H9 (cell line): Measurements from ENCODE around the gene SBK1. TPM values are rescaled to one million over a fixed set of nuclear protein-coding genes. Genes with fewer than 3 reads are reported as not detected.
A peak's percentile ranks its signal among the peaks of the same experiment; 100 is the strongest.

Experiments used
- DNase-seq: peaks from one replicate; pipeline ENCODE4 v3.0.0-alpha.2; 2017
- H2AFZ ChIP-seq: one replicate; pipeline ENCODE4 v1.6.1; 2013; ENCODE audit warnings: mild to moderate bottlenecking, low read length, control low read depth, moderate library complexity
- H2AK5ac ChIP-seq: 2 replicates; pipeline ENCODE4 v1.6.1; 2013; ENCODE audit warnings: low read length, control low read depth, mixed read lengths; ENCODE audit not compliant: insufficient read length
- H2BK120ac ChIP-seq: one replicate; pipeline ENCODE4 v1.6.1; 2013; ENCODE audit warnings: low read depth, mild to moderate bottlenecking, low read length, control low read depth, inconsistent platforms; ENCODE audit not compliant: poor library complexity, severe bottlenecking
- H2BK12ac ChIP-seq: 2 replicates; pipeline ENCODE4 v1.6.1; 2013; ENCODE audit warnings: low read length, control low read depth, mixed read lengths, low read depth; ENCODE audit not compliant: insufficient read length
- H2BK15ac ChIP-seq: 2 replicates; pipeline ENCODE4 v1.6.1; 2013; ENCODE audit warnings: low read depth, low read length, control low read depth
- H2BK20ac ChIP-seq: one replicate; pipeline ENCODE4 v1.6.1; 2013; ENCODE audit warnings: low read depth, mild to moderate bottlenecking, low read length, control low read depth, inconsistent platforms; ENCODE audit not compliant: poor library complexity, severe bottlenecking
- H2BK5ac ChIP-seq: 2 replicates; pipeline ENCODE4 v1.6.1; 2013; ENCODE audit warnings: low read length, control low read depth, mixed read lengths; ENCODE audit not compliant: insufficient read length
- H3K14ac ChIP-seq: 2 replicates; pipeline ENCODE4 v1.6.1; 2013; ENCODE audit warnings: low read length, control low read depth; ENCODE audit not compliant: insufficient read depth
- H3K18ac ChIP-seq: 2 replicates; pipeline ENCODE4 v1.6.1; 2013; ENCODE audit warnings: low read depth, mild to moderate bottlenecking, mixed read lengths, low read length, control low read depth; ENCODE audit not compliant: insufficient read length
- H3K23ac ChIP-seq: 2 replicates; pipeline ENCODE4 v1.6.1; 2013; ENCODE audit warnings: low read length, control low read depth, mixed read lengths, low read depth; ENCODE audit not compliant: insufficient read length
- H3K23me2 ChIP-seq: 2 replicates; pipeline ENCODE4 v1.6.1; 2013; ENCODE audit warnings: low read depth, mild to moderate bottlenecking, mixed read lengths, low read length, control low read depth; ENCODE audit not compliant: insufficient read length, poor library complexity, severe bottlenecking
- H3K27ac ChIP-seq: 2 replicates; pipeline ENCODE4 v1.5.1; 2013; ENCODE audit warnings: low read length, control low read depth, mixed read lengths, low read depth; ENCODE audit not compliant: insufficient read length
- H3K27me3 ChIP-seq: 2 replicates; pipeline ENCODE4 v1.6.1; 2013; ENCODE audit warnings: low read length, control low read depth, inconsistent platforms; ENCODE audit not compliant: insufficient read depth
- H3K4ac ChIP-seq: 2 replicates; pipeline ENCODE4 v1.6.1; 2013; ENCODE audit warnings: low read depth, mild to moderate bottlenecking, control low read depth, inconsistent platforms, low read length, moderate library complexity
- H3K4me1 ChIP-seq: 2 replicates; pipeline ENCODE4 v1.6.1; 2013; ENCODE audit warnings: low read length, control low read depth, inconsistent platforms; ENCODE audit not compliant: insufficient read depth
- H3K4me2 ChIP-seq: 2 replicates; pipeline ENCODE4 v1.6.1; 2013; ENCODE audit warnings: low read length, control low read depth, mixed read lengths; ENCODE audit not compliant: insufficient read length, insufficient read depth
- H3K56ac ChIP-seq: 2 replicates; pipeline ENCODE4 v1.6.1; 2013; ENCODE audit warnings: low read depth, mild to moderate bottlenecking, mixed read lengths, low read length, control low read depth; ENCODE audit not compliant: insufficient read length
- H3K79me1 ChIP-seq: 2 replicates; pipeline ENCODE4 v1.6.1; 2013; ENCODE audit warnings: low read depth, mild to moderate bottlenecking, moderate library complexity, low read length, control low read depth, inconsistent platforms; ENCODE audit not compliant: insufficient read depth, poor library complexity, severe bottlenecking
- H3K79me2 ChIP-seq: 2 replicates; pipeline ENCODE4 v1.6.1; 2013; ENCODE audit warnings: low read length, control low read depth, inconsistent platforms; ENCODE audit not compliant: insufficient read depth
- H3K9ac ChIP-seq: 2 replicates; pipeline ENCODE4 v1.6.1; 2013; ENCODE audit warnings: low read length, control low read depth, mixed read lengths; ENCODE audit not compliant: insufficient read length; ENCODE audit errors: extremely low read depth
- H3K9me3 ChIP-seq: one replicate; pipeline ENCODE4 v1.6.1; 2013; ENCODE audit warnings: low read depth, low read length, inconsistent platforms; ENCODE audit not compliant: control insufficient read depth
- H3T11ph ChIP-seq: one replicate; pipeline ENCODE4 v1.6.1; 2013; ENCODE audit warnings: mild to moderate bottlenecking, low read length, control low read depth, inconsistent platforms
- H4K20me1 ChIP-seq: one replicate; pipeline ENCODE4 v1.6.1; 2013; ENCODE audit not compliant: control insufficient read depth, insufficient read length, insufficient read depth
- H4K5ac ChIP-seq: 2 replicates; pipeline ENCODE4 v1.6.1; 2013; ENCODE audit warnings: low read depth, mild to moderate bottlenecking, mixed read lengths, low read length, control low read depth; ENCODE audit not compliant: insufficient read length
- H4K8ac ChIP-seq: replicated peaks from 2 replicates; pipeline ENCODE4 v1.6.1; 2013; ENCODE audit warnings: low read length, control low read depth, mixed read lengths, low read depth; ENCODE audit not compliant: insufficient read length
- H4K91ac ChIP-seq: 2 replicates; pipeline ENCODE4 v1.6.1; 2013; ENCODE audit warnings: low read depth, mild to moderate bottlenecking, moderate library complexity, mixed read lengths, low read length, control low read depth; ENCODE audit not compliant: insufficient read length
- H3K27ac Mint-ChIP-seq, 3 experiments: 2 replicates in 2 of 3; 3 replicates in 1 of 3; pipeline ENCODE4 v1.8.0; 2020 to 2021; ENCODE audit warnings: mixed read lengths in 3 of 3, mild to moderate bottlenecking in 1 of 3, moderate library complexity in 1 of 3
- H3K27me3 Mint-ChIP-seq: 2 replicates; pipeline ENCODE4 v1.8.0; 2021; ENCODE audit warnings: low read depth, mild to moderate bottlenecking, moderate library complexity, mixed read lengths
- H3K36me3 Mint-ChIP-seq, 3 experiments: 2 replicates in 2 of 3; 3 replicates in 1 of 3; pipeline ENCODE4 v1.8.0; 2020 to 2021; ENCODE audit warnings: low read depth in 3 of 3, mixed read lengths in 3 of 3; ENCODE audit not compliant: insufficient read depth in 1 of 3
- H3K4me1 Mint-ChIP-seq, 2 experiments: 2 replicates each; pipeline ENCODE4 v1.8.0; 2020; ENCODE audit warnings: mixed read lengths in 2 of 2
- H3K4me3 Mint-ChIP-seq, 2 experiments: 2 replicates in 1 of 2; 3 replicates in 1 of 2; pipeline ENCODE4 v1.8.0; 2020 to 2021; ENCODE audit warnings: mild to moderate bottlenecking in 2 of 2, mixed read lengths in 2 of 2, moderate library complexity in 1 of 2
- H3K9me3 Mint-ChIP-seq, 2 experiments: 2 replicates in 1 of 2; 3 replicates in 1 of 2; pipeline ENCODE4 v1.8.0; 2020; ENCODE audit warnings: mild to moderate bottlenecking in 2 of 2, mixed read lengths in 2 of 2, moderate library complexity in 1 of 2
- CTCF ChIP-seq: fragments of 200-600 bp; sonication (generic); conservative IDR thresholded peaks from 3 replicates; pipeline ENCODE4 v1.8.0; 2021; ENCODE audit warnings: antibody characterized with exemption, mild to moderate bottlenecking
- WGBS: extraction: QIAGEN DNeasy Blood & Tissue Kit; methylation state at CpG from one replicate; pipeline ENCODE4 v1.1.7; 2013; ENCODE audit warnings: missing lambda C conversion rate, low lambda C conversion rate, mixed read lengths; ENCODE audit not compliant: insufficient read length; ENCODE audit errors: extremely low coverage; 5-methylcytosine and 5-hydroxymethylcytosine counted together
- total RNA-seq: library from RNA; stranded (reverse); gene quantifications from 2 replicates; pipeline ENCODE4 v1.2.1, GENCODE V29; 2021

The SBK1 gene
- total RNA-seq, 1 experiment from 2014 or later: 65.5 TPM

GRCh38 chr16:28312327-28312726, 20.0 kb downstream of the SBK1 start:
- peaks cover 2% of the 10 kb centered on the region; the same call in 1 of the 2 replicates for H3K79me2 ChIP-seq
- no peaks in the 10 kb centered on the region for H3K27me3 Mint-ChIP-seq
- H2BK15ac ChIP-seq: no peak overlapping the region
- H4K5ac ChIP-seq: no peak overlapping the region
- peaks cover 6% of the 10 kb centered on the region for H4K20me1 ChIP-seq
- no peak for TF ChIP-seq CTCF
- H4K8ac ChIP-seq: no peak overlapping the region
- no peak overlapping the region for H3K56ac ChIP-seq
- no peak overlapping the region for H3K4ac ChIP-seq
- H2BK5ac ChIP-seq: no peak overlapping the region
- no peak overlapping the region for H3K18ac ChIP-seq
- WGBS: no CpG with 5 or more reads among the region's 10 CpGs
- H2AFZ ChIP-seq: no peak overlapping the region
- no peaks in the 10 kb centered on the region; the same call in 1 of the 2 replicates for H3K4me1 ChIP-seq
- no peaks in the 10 kb centered on the region for H3K79me1 ChIP-seq
- no peak overlapping the region for H3K4me2 ChIP-seq
- peaks cover 0 to 5% of the 10 kb centered on the region in 2 experiments; a peak in 1 of 5 replicates for H3K9me3 Mint-ChIP-seq
- H3K4me1 Mint-ChIP-seq: peaks cover 4% of the 10 kb centered on the region in 2 experiments; a peak in 2 of 4 replicates
- no peak for DNase-seq
- no peaks in the 10 kb centered on the region for H3K9me3 ChIP-seq
- no peak overlapping the region for H2BK12ac ChIP-seq
- no peak overlapping the region for H3T11ph ChIP-seq
- H2BK20ac ChIP-seq: no peak overlapping the region
- no peak overlapping the region for H3K9ac ChIP-seq
- peak overlapping the region in 2 of 3 experiments; percentile 39 to 93; a peak in 3 of 7 replicates for H3K27ac Mint-ChIP-seq
- H4K91ac ChIP-seq: no peak overlapping the region
- peaks cover 23 to 39% (median 27%) of the 10 kb centered on the region in 3 experiments for H3K36me3 Mint-ChIP-seq
- H3K14ac ChIP-seq: no peak overlapping the region
- no peak overlapping the region for H3K23ac ChIP-seq
- no peak overlapping the region for H2BK120ac ChIP-seq
- no peak overlapping the region; a peak in 1 of 5 replicates for H3K4me3 Mint-ChIP-seq
- no peaks in the 10 kb centered on the region for H3K23me2 ChIP-seq
- H3K27me3 ChIP-seq: no peaks in the 10 kb centered on the region
- H2AK5ac ChIP-seq: no peak overlapping the region
- no peak overlapping the region for H3K27ac ChIP-seq
